ENCODE measurements around the gene PUDP.
A peak's percentile ranks its signal among the peaks of the same experiment; 100 is the strongest.

The PUDP gene

GRCh38 chrX:7159149-7159861, 11.4 kb upstream of the PUDP start:
- no peaks in the 10 kb centered on the region for H3K27me3 Mint-ChIP-seq
- no peaks in the 10 kb centered on the region for H3K9me3 Mint-ChIP-seq
- no peaks in the 10 kb centered on the region for H3K4me1 Mint-ChIP-seq
- H3K4me3 Mint-ChIP-seq: no peak overlapping the region
- peaks cover 2% of the 10 kb centered on the region for H3K36me3 Mint-ChIP-seq
- no peak for DNase-seq (ENCODE audit: low spot score in 2 of 2)
- ATAC-seq (ENCODE audit: low read depth): no peak
- H3K27ac Mint-ChIP-seq: no peak overlapping the region

- ATAC-seq (ENCODE audit: low read depth): no peak
- H3K9me3 Mint-ChIP-seq: no peaks in the 10 kb centered on the region
- no peaks in the 10 kb centered on the region for H3K27me3 Mint-ChIP-seq
- no peak for DNase-seq (ENCODE audit: low spot score in 2 of 2)
- H3K4me1 Mint-ChIP-seq: no peaks in the 10 kb centered on the region
- H3K4me3 Mint-ChIP-seq: no peak overlapping the region
- H3K27ac Mint-ChIP-seq: no peak overlapping the region
- H3K36me3 Mint-ChIP-seq: peaks cover 2% of the 10 kb centered on the region
Observed at GRCh38 chrX:7158468-7158990, 10.6 kb upstream of the PUDP start.

- ATAC-seq (ENCODE audit: low read depth) (no peak), DNase-seq (ENCODE audit: low spot score in 2 of 2) (no peak)
- Mint-ChIP-seq H3K27me3 (no peaks in the 10 kb centered on the region), H3K27ac (no peak overlapping the region), H3K4me3 (no peak overlapping the region), H3K9me3 (no peaks in the 10 kb centered on the region), H3K4me1 (peaks cover 4% of the 10 kb centered on the region), H3K36me3 (peaks cover 7% of the 10 kb centered on the region)
Observed at GRCh38 chrX:7156879-7157278, 8.9 kb upstream of the PUDP start.

- Mint-ChIP-seq H3K27me3 (no peaks in the 10 kb centered on the region), H3K4me3 (no peak overlapping the region), H3K36me3 (peaks cover 7% of the 10 kb centered on the region), H3K9me3 (no peaks in the 10 kb centered on the region), H3K4me1 (peaks cover 4% of the 10 kb centered on the region), H3K27ac (no peak overlapping the region)
- no peak for ATAC-seq (ENCODE audit: low read depth)
- DNase-seq (ENCODE audit: low spot score in 2 of 2): no peak
Observed at GRCh38 chrX:7155163-7155562, 7.2 kb upstream of the PUDP start.

GRCh38 chrX:7154041-7154597, 6.2 kb upstream of the PUDP start:
- H3K27me3 Mint-ChIP-seq: no peaks in the 10 kb centered on the region
- H3K4me1 Mint-ChIP-seq: peaks cover 4% of the 10 kb centered on the region
- no peak overlapping the region for H3K27ac Mint-ChIP-seq
- H3K4me3 Mint-ChIP-seq: no peak overlapping the region
- DNase-seq (ENCODE audit: low spot score in 2 of 2) (no peak), ATAC-seq (ENCODE audit: low read depth) (no peak)
- peaks cover 5% of the 10 kb centered on the region for H3K36me3 Mint-ChIP-seq
- H3K9me3 Mint-ChIP-seq: no peaks in the 10 kb centered on the region

GRCh38 chrX:7153231-7153630, 5.3 kb upstream of the PUDP start:
- H3K27ac Mint-ChIP-seq: no peak overlapping the region

GRCh38 chrX:7149411-7149810, 1.5 kb upstream of the PUDP start:
- DNase-seq (ENCODE audit: low spot score in 2 of 2): no peak
- H3K4me1 Mint-ChIP-seq: peaks cover 6% of the 10 kb centered on the region
- no peaks in the 10 kb centered on the region for H3K27me3 Mint-ChIP-seq
- no peak for ATAC-seq (ENCODE audit: low read depth)
- H3K9me3 Mint-ChIP-seq: no peaks in the 10 kb centered on the region
- no peak overlapping the region for H3K4me3 Mint-ChIP-seq
- peaks cover 5% of the 10 kb centered on the region for H3K36me3 Mint-ChIP-seq
- H3K27ac Mint-ChIP-seq: no peak overlapping the region

More at GRCh38 chrX:7153231-7153630, 5.3 kb upstream of the PUDP start:
- no peak for DNase-seq (ENCODE audit: low spot score in 2 of 2)
- Mint-ChIP-seq H3K4me1 (peaks cover 4% of the 10 kb centered on the region), H3K36me3 (peaks cover 5% of the 10 kb centered on the region), H3K27me3 (no peaks in the 10 kb centered on the region), H3K4me3 (no peak overlapping the region), H3K9me3 (no peaks in the 10 kb centered on the region)
- no peak for ATAC-seq (ENCODE audit: low read depth)

- no peaks in the 10 kb centered on the region for H3K36me3 Mint-ChIP-seq
- H3K27ac Mint-ChIP-seq: peak within 1 kb of the TSS; percentile 87
- H3K4me1 Mint-ChIP-seq: peaks cover 2% of the 10 kb centered on the region
- H3K9me3 Mint-ChIP-seq: no peaks in the 10 kb centered on the region
- DNase-seq (ENCODE audit: low spot score in 2 of 2): peak in 1 of 2 donors; percentile 25
- no peaks in the 10 kb centered on the region for H3K27me3 Mint-ChIP-seq
- peak within 1 kb of the TSS; percentile 87 for H3K4me3 Mint-ChIP-seq
- peak; percentile 57 for ATAC-seq (ENCODE audit: low read depth)
Observed at GRCh38 chrX:7147413-7147977, 458 bp downstream of the PUDP start, which contains the start of gene STS. Gene STS, plus strand, starts transcription at chrX:7147712. Its CDS starts 105,488 bp downstream, at chrX:7253200.

GRCh38 chrX:7146703-7147412, 1.1 kb downstream of the PUDP start:
- H3K27me3 Mint-ChIP-seq: no peaks in the 10 kb centered on the region
- peaks cover 2% of the 10 kb centered on the region for H3K4me1 Mint-ChIP-seq
- H3K36me3 Mint-ChIP-seq: no peaks in the 10 kb centered on the region
- DNase-seq (ENCODE audit: low spot score in 2 of 2) (no peak), ATAC-seq (ENCODE audit: low read depth) (no peak)
- H3K27ac Mint-ChIP-seq: peak overlapping the region; percentile 87
- H3K4me3 Mint-ChIP-seq: peak overlapping the region; percentile 84
- no peaks in the 10 kb centered on the region for H3K9me3 Mint-ChIP-seq

- Mint-ChIP-seq H3K4me1 (peaks cover 2% of the 10 kb centered on the region), H3K4me3 (peak overlapping the region; percentile 32), H3K27ac (peak overlapping the region; percentile 63), H3K36me3 (no peaks in the 10 kb centered on the region), H3K9me3 (no peaks in the 10 kb centered on the region), H3K27me3 (no peaks in the 10 kb centered on the region)
- ATAC-seq (ENCODE audit: low read depth) (no peak), DNase-seq (ENCODE audit: low spot score in 2 of 2) (no peak)
Observed at GRCh38 chrX:7146020-7146702, 1.8 kb downstream of the PUDP start.

GRCh38 chrX:7145454-7145853, 2.5 kb downstream of the PUDP start:
- no peak for DNase-seq (ENCODE audit: low spot score in 2 of 2)
- Mint-ChIP-seq H3K4me3 (no peak overlapping the region), H3K27ac (peak overlapping the region; percentile 63), H3K27me3 (no peaks in the 10 kb centered on the region), H3K4me1 (peaks cover 2% of the 10 kb centered on the region), H3K9me3 (no peaks in the 10 kb centered on the region), H3K36me3 (no peaks in the 10 kb centered on the region)
- ATAC-seq (ENCODE audit: low read depth): no peak

GRCh38 chrX:7143941-7144525, 3.9 kb downstream of the PUDP start:
- H3K36me3 Mint-ChIP-seq: no peaks in the 10 kb centered on the region
- H3K4me3 Mint-ChIP-seq: no peak overlapping the region
- H3K27me3 Mint-ChIP-seq: no peaks in the 10 kb centered on the region
- H3K4me1 Mint-ChIP-seq: peaks cover 5% of the 10 kb centered on the region
- H3K27ac Mint-ChIP-seq: no peak overlapping the region
- ATAC-seq (ENCODE audit: low read depth) (no peak), DNase-seq (ENCODE audit: low spot score in 2 of 2) (no peak)
- H3K9me3 Mint-ChIP-seq: no peaks in the 10 kb centered on the region

GRCh38 chrX:7143076-7143475, 4.9 kb downstream of the PUDP start:
- no peaks in the 10 kb centered on the region for H3K9me3 Mint-ChIP-seq
- no peak overlapping the region for H3K27ac Mint-ChIP-seq
- ATAC-seq (ENCODE audit: low read depth): no peak
- H3K4me1 Mint-ChIP-seq: peaks cover 5% of the 10 kb centered on the region
- no peak overlapping the region for H3K4me3 Mint-ChIP-seq
- H3K36me3 Mint-ChIP-seq: no peaks in the 10 kb centered on the region
- H3K27me3 Mint-ChIP-seq: no peaks in the 10 kb centered on the region
- no peak for DNase-seq (ENCODE audit: low spot score in 2 of 2)

Measured in memory B cell (primary cell).